Esophagus muscularis mucosa (tissue), 4 donors: ENCODE measurements around the gene SGCE. TPM values are rescaled to one million over a fixed set of nuclear protein-coding genes. Genes with fewer than 3 reads are reported as not detected.

Source experiments
- DNase-seq: peaks from one replicate; pipeline ENCODE4 v3.0.0-alpha.2; 2017; ENCODE audit errors: extremely low spot score
- H3K27ac ChIP-seq, 4 donors: fragments of 200-600 bp; sonication (generic); replicated peaks in 1 of 4; 1 replicate in 3 of 4; 2 replicates in 1 of 4; pipeline ENCODE4 v1.5.1; 2016 to 2019; ENCODE audit warnings: mild to moderate bottlenecking in 1 of 4
- H3K27me3 ChIP-seq, 4 donors: fragments of 200-600 bp; sonication (generic); one replicate each; pipeline versions ENCODE4 v1.5.1 to v1.6.0; 2016 to 2019
- H3K36me3 ChIP-seq, 4 donors: fragments of 200-600 bp; sonication (generic); one replicate each; pipeline ENCODE4 v1.5.1; 2016 to 2019
- H3K4me1 ChIP-seq, 4 donors: fragments of 200-600 bp; sonication (generic); one replicate each; pipeline ENCODE4 v1.5.1; 2016 to 2019
- H3K4me3 ChIP-seq, 4 donors: fragments of 200-600 bp; sonication (generic); 1 replicate in 2 of 4; 2 replicates in 2 of 4; pipeline ENCODE4 v1.5.1; 2016 to 2019; ENCODE audit warnings: mild to moderate bottlenecking in 4 of 4, moderate library complexity in 1 of 4
- H3K9me3 ChIP-seq, 4 donors: fragments of 200-600 bp; sonication (generic); 1 replicate in 3 of 4; 2 replicates in 1 of 4; pipeline ENCODE4 v1.5.1; 2016 to 2019
- EP300 ChIP-seq: sonication (generic); formaldehyde crosslinking; IDR thresholded peaks from one replicate; pipeline ENCODE4 v1.6.1; 2017; ENCODE audit warnings: antibody characterized with exemption
- POLR2A ChIP-seq: fragments of 450-650 bp; IDR thresholded peaks from one replicate; pipeline ENCODE4 v1.6.1; 2017; ENCODE audit warnings: antibody characterized with exemption, moderate library complexity, mild to moderate bottlenecking, low read depth
- POLR2AphosphoS5 ChIP-seq, 2 donors: sonication (generic); formaldehyde crosslinking; IDR thresholded peaks; one replicate each; pipeline ENCODE4 v1.6.1; 2017; ENCODE audit warnings: antibody characterized with exemption in 2 of 2
- WGBS: methylation state at CpG from one replicate; pipeline ENCODE4 v1.1.5; 2018; 5-methylcytosine and 5-hydroxymethylcytosine counted together
- intact Hi-C: fragments of 100-400 bp; cut with DNase I; formaldehyde crosslinking; loops from one replicate; pipeline ENCODE4 v1.15.1; 2023
- total RNA-seq, 4 donors: library from RNA; depleted of rRNA; stranded (reverse); fragments of >200 nt; gene quantifications; one replicate each; pipeline versions ENCODE4 v1.1.0 to v1.2.1, GENCODE V29; 2016
- TF ChIP-seq, protein P1 (sequence below), 3 experiments: fragments of 200-600 bp in 2 of 3; fragments of 450-650 bp in 1 of 3; sonication (generic) in 2 of 3; IDR thresholded peaks; one replicate each; pipeline ENCODE4 v1.5.1; 2017 to 2019; ENCODE audit warnings: antibody characterized with exemption in 3 of 3, mild to moderate bottlenecking in 2 of 3, moderate library complexity in 1 of 3

SGCE gene
- total RNA-seq, 4 donors from 2014 or later = 72.6 to 135 (median 88.1) TPM

DNA sequence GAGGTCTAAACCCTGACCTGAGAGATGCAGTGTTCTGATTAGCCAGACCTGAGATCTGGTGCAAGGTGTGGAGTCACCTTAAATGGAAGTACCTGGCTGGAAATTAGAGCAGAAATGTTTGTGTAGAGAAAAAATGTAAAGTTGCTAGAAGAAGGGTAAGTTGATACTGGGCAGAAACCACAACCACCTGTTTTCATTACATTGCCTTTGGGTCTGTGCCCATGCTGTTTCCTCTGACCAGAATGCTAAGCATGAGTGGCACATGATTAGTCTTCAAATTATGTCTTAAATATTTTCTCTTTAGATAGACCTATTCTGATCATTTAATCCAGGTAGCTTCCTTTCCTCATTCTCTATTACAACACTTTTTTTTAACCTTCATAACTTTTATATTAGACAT, 77.3 kb downstream of the SGCE start:
- intact Hi-C loops = no loop called here
- Histone ChIP-seq H3K36me3 (peaks cover 0 to 12% (median 1%) of the 10 kb centered on the region in 4 donors), H3K4me1 (no peaks in the 10 kb centered on the region), H3K9me3 (peaks cover 0 to 16% (median 11%) of the 10 kb centered on the region in 4 donors), H3K27me3 (no peaks in the 10 kb centered on the region), H3K27ac (no peak overlapping the region), H3K4me3 (no peak overlapping the region)
- TF ChIP-seq EP300 = no peak
- TF ChIP-seq POLR2A = no peak
- no peak for TF ChIP-seq POLR2AphosphoS5 (IDR thresholded peaks at IDR 0.05)
- TF ChIP-seq, protein P1, sequence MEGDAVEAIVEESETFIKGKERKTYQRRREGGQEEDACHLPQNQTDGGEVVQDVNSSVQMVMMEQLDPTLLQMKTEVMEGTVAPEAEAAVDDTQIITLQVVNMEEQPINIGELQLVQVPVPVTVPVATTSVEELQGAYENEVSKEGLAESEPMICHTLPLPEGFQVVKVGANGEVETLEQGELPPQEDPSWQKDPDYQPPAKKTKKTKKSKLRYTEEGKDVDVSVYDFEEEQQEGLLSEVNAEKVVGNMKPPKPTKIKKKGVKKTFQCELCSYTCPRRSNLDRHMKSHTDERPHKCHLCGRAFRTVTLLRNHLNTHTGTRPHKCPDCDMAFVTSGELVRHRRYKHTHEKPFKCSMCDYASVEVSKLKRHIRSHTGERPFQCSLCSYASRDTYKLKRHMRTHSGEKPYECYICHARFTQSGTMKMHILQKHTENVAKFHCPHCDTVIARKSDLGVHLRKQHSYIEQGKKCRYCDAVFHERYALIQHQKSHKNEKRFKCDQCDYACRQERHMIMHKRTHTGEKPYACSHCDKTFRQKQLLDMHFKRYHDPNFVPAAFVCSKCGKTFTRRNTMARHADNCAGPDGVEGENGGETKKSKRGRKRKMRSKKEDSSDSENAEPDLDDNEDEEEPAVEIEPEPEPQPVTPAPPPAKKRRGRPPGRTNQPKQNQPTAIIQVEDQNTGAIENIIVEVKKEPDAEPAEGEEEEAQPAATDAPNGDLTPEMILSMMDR (IDR thresholded peaks at IDR 0.05) = no peak
- no peak for DNase-seq

DNA sequence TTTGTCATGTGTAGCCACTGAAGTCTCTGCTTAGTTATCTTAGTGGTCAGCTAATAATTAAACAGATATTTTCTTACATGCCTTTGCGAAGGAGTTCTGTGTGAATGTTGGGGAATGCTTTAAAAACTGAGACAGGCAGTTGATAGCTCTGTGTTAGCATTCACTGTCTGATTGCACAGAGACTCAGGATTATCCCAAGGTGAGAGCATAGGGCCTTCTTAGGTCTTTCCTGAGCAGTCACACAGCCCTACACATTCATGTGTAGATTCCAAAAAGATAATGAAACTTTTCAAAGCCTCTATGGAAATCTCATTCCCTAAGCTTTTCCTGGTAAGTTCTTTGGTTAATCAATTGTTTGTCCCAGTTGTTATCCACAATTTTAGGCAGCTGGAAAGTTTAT, 78.6 kb downstream of the SGCE start:
- Histone ChIP-seq H3K4me3 (no peak overlapping the region), H3K4me1 (no peaks in the 10 kb centered on the region), H3K9me3 (peaks cover 0 to 25% (median 16%) of the 10 kb centered on the region in 4 donors), H3K36me3 (peaks cover 0 to 12% (median 1%) of the 10 kb centered on the region in 4 donors), H3K27ac (no peak overlapping the region), H3K27me3 (no peaks in the 10 kb centered on the region)
- intact Hi-C loops = no loop called here
- 100% methylated on average over 1 of the region's 1 CpG for WGBS
- DNase-seq = no peak
- TF ChIP-seq POLR2A (no peak), EP300 (no peak), POLR2AphosphoS5 (IDR thresholded peaks at IDR 0.05) (no peak)
- TF ChIP-seq, protein P1 (IDR thresholded peaks at IDR 0.05) = no peak

DNA sequence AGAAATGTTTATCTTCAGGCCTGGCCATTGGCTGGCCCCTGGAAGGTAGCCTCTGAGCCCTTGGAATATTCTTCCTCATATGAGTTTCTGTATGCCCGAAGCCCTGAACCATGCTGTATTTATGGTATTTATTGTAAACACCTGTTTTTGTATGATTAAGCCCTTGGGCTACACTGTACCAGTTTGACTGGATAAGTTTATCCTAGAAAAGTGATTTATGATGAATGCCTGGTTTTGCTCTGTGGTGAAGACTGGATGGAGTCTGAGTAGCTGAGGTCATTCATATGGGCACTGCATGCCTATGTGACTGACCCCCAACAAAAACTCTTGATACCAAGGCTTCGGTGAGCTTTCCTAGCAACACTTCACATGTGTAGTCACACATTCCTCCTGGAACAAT, 79.6 kb downstream of the SGCE start:
- intact Hi-C loops = no loop called here
- no peak overlapping the region for H3K27ac ChIP-seq
- H3K4me3 ChIP-seq = no peak overlapping the region
- peaks cover 0 to 25% (median 16%) of the 10 kb centered on the region in 4 donors for H3K9me3 ChIP-seq
- no peaks in the 10 kb centered on the region for H3K4me1 ChIP-seq
- TF ChIP-seq POLR2A (no peak), EP300 (no peak), POLR2AphosphoS5 (IDR thresholded peaks at IDR 0.05) (no peak)
- TF ChIP-seq, protein P1 (IDR thresholded peaks at IDR 0.05) = no peak
- 97% methylated on average over 2 of the region's 2 CpGs for WGBS
- no peak for DNase-seq
- peaks cover 0 to 12% (median 1%) of the 10 kb centered on the region in 4 donors for H3K36me3 ChIP-seq
- H3K27me3 ChIP-seq = no peaks in the 10 kb centered on the region

DNA sequence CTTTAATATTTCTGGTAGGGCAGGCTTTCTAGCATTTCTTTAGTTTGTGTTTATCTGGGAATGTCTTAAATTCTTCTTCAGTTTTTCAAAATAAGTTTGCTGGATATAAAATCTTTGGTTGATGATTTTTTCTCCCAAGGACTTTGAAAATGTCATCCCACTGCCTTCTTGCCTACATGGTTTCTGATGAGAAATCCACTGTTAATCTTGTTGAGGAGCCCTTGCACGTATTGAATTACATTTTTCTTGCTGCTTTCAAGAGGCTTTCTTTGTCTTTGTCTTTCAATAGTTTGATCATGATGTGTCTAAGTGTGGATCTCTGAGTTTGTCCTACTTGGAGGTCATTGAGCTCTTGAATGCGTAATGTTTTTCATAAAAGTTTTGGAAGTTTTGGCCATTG, 80.3 kb downstream of the SGCE start:
- Histone ChIP-seq H3K27ac (no peak overlapping the region), H3K27me3 (no peaks in the 10 kb centered on the region), H3K36me3 (peaks cover 0 to 12% (median 1%) of the 10 kb centered on the region in 4 donors), H3K9me3 (peaks cover 0 to 25% (median 16%) of the 10 kb centered on the region in 4 donors), H3K4me3 (no peak overlapping the region), H3K4me1 (no peaks in the 10 kb centered on the region)
- no peak for DNase-seq
- TF ChIP-seq EP300 (no peak), POLR2AphosphoS5 (IDR thresholded peaks at IDR 0.05) (no peak), POLR2A (no peak)
- TF ChIP-seq, protein P1 (IDR thresholded peaks at IDR 0.05) = no peak
- intact Hi-C loops = no loop called here
- 98% methylated on average over 2 of the region's 2 CpGs for WGBS

DNA sequence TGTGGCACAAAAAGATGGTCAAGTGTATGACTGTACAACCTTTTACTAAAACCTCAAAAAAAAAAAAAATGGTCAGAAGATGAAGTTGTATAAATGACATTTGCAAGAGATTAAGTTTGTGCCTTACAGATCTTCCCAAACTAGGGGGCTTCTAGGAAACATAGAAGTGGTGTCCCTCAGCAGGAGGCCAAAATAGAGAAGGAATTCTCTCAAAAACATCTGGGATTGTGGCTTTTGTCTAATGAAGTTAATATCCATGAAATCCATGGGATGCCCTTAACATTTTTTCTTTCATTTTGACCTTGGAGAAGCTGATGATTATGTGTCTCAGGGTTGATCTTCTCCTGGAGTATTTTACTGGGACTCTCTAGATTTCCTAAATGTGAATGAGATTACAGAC, 84.1 kb downstream of the SGCE start:
- H3K27me3 ChIP-seq = no peaks in the 10 kb centered on the region
- H3K4me3 ChIP-seq = no peak overlapping the region
- no peak for TF ChIP-seq POLR2AphosphoS5 (IDR thresholded peaks at IDR 0.05)
- no peak for TF ChIP-seq POLR2A
- TF ChIP-seq, protein P1 (IDR thresholded peaks at IDR 0.05) = no peak
- TF ChIP-seq EP300 = no peak
- H3K4me1 ChIP-seq = no peaks in the 10 kb centered on the region
- no peak for DNase-seq
- H3K27ac ChIP-seq = no peak overlapping the region
- intact Hi-C loops = no loop called here
- H3K36me3 ChIP-seq = peaks cover 0 to 12% (median 0%) of the 10 kb centered on the region in 4 donors
- peaks cover 0 to 25% (median 16%) of the 10 kb centered on the region in 4 donors for H3K9me3 ChIP-seq
